Measurements from ENCODE around the gene EIPR1.

EIPR1 gene

DNA sequence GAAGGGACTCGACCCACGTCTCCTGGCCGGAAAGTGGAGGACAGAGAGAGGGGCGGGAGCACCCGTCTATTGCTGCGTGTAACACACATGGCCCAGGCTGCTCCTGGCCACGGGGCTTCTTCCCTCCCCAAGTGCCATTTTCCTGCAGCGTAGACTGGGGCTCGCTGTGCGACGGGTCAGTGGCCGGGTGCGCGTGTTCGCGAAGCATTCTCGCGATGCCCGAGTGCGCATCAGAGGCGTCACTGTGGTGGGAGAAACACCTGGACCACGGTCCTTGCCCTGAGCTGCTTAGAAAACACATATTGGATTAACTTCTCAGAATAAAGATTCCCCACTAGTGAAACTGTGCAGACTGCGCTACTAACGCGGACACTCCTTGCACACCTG lies 200.8 kb downstream of the EIPR1 start:
- Histone ChIP-seq H3K36me3 (ENCODE audit: low read length) (no peaks in the 10 kb centered on the region), H3K27ac (ENCODE audit: low read depth, low read length) (no peak overlapping the region), H3F3A (ENCODE audit: insufficient read depth) (no peaks in the 10 kb centered on the region), H4K20me1 (ENCODE audit: low read depth, low read length) (no peaks in the 10 kb centered on the region), H3K4me3 (ENCODE audit: insufficient read depth, low read length, poor library complexity, severe bottlenecking) (no peak overlapping the region), H3K9me2 (replicated peaks; ENCODE audit: insufficient read depth, low read length) (no peaks in the 10 kb centered on the region), H3K27me3 (ENCODE audit: low read length) (no peaks in the 10 kb centered on the region), H3K79me2 (ENCODE audit: insufficient read depth, low read length) (no peaks in the 10 kb centered on the region), H3K4me2 (ENCODE audit: low read depth, low read length, poor library complexity, severe bottlenecking) (no peak overlapping the region), H2AFZ (ENCODE audit: low read depth, low read length, severe bottlenecking) (no peak overlapping the region), H3K9ac (ENCODE audit: low read length) (no peak overlapping the region), H3K9me3 (ENCODE audit: insufficient read depth, low read length) (no peaks in the 10 kb centered on the region)
- TF ChIP-seq, protein P1, sequence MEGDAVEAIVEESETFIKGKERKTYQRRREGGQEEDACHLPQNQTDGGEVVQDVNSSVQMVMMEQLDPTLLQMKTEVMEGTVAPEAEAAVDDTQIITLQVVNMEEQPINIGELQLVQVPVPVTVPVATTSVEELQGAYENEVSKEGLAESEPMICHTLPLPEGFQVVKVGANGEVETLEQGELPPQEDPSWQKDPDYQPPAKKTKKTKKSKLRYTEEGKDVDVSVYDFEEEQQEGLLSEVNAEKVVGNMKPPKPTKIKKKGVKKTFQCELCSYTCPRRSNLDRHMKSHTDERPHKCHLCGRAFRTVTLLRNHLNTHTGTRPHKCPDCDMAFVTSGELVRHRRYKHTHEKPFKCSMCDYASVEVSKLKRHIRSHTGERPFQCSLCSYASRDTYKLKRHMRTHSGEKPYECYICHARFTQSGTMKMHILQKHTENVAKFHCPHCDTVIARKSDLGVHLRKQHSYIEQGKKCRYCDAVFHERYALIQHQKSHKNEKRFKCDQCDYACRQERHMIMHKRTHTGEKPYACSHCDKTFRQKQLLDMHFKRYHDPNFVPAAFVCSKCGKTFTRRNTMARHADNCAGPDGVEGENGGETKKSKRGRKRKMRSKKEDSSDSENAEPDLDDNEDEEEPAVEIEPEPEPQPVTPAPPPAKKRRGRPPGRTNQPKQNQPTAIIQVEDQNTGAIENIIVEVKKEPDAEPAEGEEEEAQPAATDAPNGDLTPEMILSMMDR (IDR thresholded peaks at IDR 0.05; ENCODE audit: insufficient read depth, low read length, poor library complexity, severe bottlenecking), result no peak
- no peak for TF ChIP-seq EZH2phosphoT487 (conservative IDR thresholded peaks at IDR 0.05; ENCODE audit: low read length)

DNA sequence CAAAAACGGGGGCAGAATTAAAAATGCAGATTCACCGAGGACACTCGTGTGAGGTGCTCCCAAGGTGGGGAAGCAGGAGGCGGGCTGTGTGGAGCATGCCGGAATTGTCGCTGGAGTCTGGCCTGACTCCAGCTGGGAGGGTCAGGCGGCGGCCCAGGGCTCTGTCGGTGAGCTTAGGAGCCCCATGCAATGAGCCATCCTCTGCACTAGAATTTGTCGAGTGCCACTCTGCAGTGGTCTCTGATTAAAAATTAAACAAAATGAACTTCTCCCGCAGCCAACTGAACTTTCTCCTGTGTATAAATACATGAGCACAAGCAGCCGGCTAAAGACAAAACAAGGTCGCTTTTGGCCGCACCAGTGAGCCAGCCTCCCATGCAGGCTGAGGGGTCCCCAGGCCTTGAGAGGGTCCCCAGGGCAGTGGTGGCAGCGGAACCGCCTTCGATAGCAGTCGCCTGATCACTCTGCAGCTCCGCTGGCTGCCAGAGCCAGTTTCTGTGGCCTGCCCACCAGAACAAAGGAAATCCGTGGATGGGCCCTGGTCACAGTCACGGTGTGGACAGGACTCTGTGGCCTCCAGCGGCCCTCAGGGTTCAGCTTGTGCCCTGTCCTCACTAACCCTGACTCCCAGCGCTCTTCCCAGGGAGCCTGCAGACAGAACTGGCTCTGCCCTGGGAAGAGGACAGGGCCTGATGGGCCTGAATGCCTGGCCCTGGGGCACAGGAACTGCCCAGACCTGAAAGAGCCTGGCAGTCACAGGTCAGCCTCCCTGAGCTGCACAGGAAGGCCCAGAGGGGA lies 201.3 kb downstream of the EIPR1 start:
- H3K4me2 ChIP-seq (ENCODE audit: low read depth, low read length, poor library complexity, severe bottlenecking), result no peak overlapping the region
- no peak overlapping the region for H2AFZ ChIP-seq (ENCODE audit: low read depth, low read length, severe bottlenecking)
- no peaks in the 10 kb centered on the region for H3K36me3 ChIP-seq (ENCODE audit: low read length)
- no peaks in the 10 kb centered on the region for H3K27me3 ChIP-seq (ENCODE audit: low read length)
- H3K79me2 ChIP-seq (ENCODE audit: insufficient read depth, low read length), result no peaks in the 10 kb centered on the region
- no peak overlapping the region for H3K9ac ChIP-seq (ENCODE audit: low read length)
- no peaks in the 10 kb centered on the region for H3K9me2 ChIP-seq (replicated peaks; ENCODE audit: insufficient read depth, low read length)
- H3K4me3 ChIP-seq (ENCODE audit: insufficient read depth, low read length, poor library complexity, severe bottlenecking), result no peak overlapping the region
- no peak overlapping the region for H3K27ac ChIP-seq (ENCODE audit: low read depth, low read length)
- TF ChIP-seq, protein P1 (IDR thresholded peaks at IDR 0.05; ENCODE audit: insufficient read depth, low read length, poor library complexity, severe bottlenecking), result no peak
- TF ChIP-seq EZH2phosphoT487 (conservative IDR thresholded peaks at IDR 0.05; ENCODE audit: low read length), result no peak
- no peaks in the 10 kb centered on the region for H3K9me3 ChIP-seq (ENCODE audit: insufficient read depth, low read length)
- no peaks in the 10 kb centered on the region for H4K20me1 ChIP-seq (ENCODE audit: low read depth, low read length)
- H3F3A ChIP-seq (ENCODE audit: insufficient read depth), result no peaks in the 10 kb centered on the region

DNA sequence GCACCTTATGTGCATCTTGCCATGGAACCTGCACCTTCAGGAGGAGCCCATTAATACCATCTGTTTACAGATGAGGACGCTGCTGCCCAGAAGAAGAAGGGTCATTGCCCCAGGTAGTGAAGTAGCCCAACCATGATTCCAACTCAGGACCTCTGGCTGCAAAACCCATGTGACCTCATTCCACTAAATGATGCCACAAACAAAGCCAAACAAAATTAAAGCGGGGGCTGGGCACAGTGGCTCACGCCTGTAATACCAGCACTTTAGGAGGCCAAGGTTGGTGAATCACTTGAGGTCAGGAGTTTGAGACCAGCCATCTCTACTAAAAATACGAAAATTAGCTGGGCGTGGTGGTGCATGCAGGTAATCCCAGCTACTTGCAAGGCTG lies 202.1 kb downstream of the EIPR1 start:
- Histone ChIP-seq H3K4me2 (ENCODE audit: low read depth, low read length, poor library complexity, severe bottlenecking) (no peak overlapping the region), H3K27ac (ENCODE audit: low read depth, low read length) (no peak overlapping the region), H3K36me3 (ENCODE audit: low read length) (no peaks in the 10 kb centered on the region), H3K4me3 (ENCODE audit: insufficient read depth, low read length, poor library complexity, severe bottlenecking) (no peak overlapping the region), H3K79me2 (ENCODE audit: insufficient read depth, low read length) (no peaks in the 10 kb centered on the region), H3K9me3 (ENCODE audit: insufficient read depth, low read length) (no peaks in the 10 kb centered on the region), H4K20me1 (ENCODE audit: low read depth, low read length) (no peaks in the 10 kb centered on the region), H3F3A (ENCODE audit: insufficient read depth) (no peaks in the 10 kb centered on the region), H3K27me3 (ENCODE audit: low read length) (no peaks in the 10 kb centered on the region), H3K9ac (ENCODE audit: low read length) (no peak overlapping the region), H2AFZ (ENCODE audit: low read depth, low read length, severe bottlenecking) (no peak overlapping the region), H3K9me2 (replicated peaks; ENCODE audit: insufficient read depth, low read length) (no peaks in the 10 kb centered on the region)
- no peak for TF ChIP-seq EZH2phosphoT487 (conservative IDR thresholded peaks at IDR 0.05; ENCODE audit: low read length)
- TF ChIP-seq, protein P1 (IDR thresholded peaks at IDR 0.05; ENCODE audit: insufficient read depth, low read length, poor library complexity, severe bottlenecking), result no peak
